Keratinocyte (primary cell): ENCODE measurements around the gene SRGN. TPM values are rescaled to one million over a fixed set of nuclear protein-coding genes. Genes with fewer than 3 reads are reported as not detected.

Experiments
- DNase-seq: peaks from one replicate; pipeline ENCODE4 v3.0.0-alpha.2; 2011; ENCODE audit warnings: low read depth, missing footprints, low spot score
- FAIRE-seq: peaks from 2 replicates; lab custom pipeline; 2011; peaks lifted over from hg19 to GRCh38; lab: Jason Lieb, UNC
- H2AFZ ChIP-seq: 2 replicates; pipeline ENCODE4 v1.6.0; 2012; ENCODE audit warnings: low read length, control low read depth, inconsistent platforms; ENCODE audit not compliant: control insufficient read depth
- H3K27ac ChIP-seq: 2 replicates; pipeline ENCODE4 v1.5.1; 2011; ENCODE audit warnings: low read length; ENCODE audit not compliant: control insufficient read depth, insufficient read depth
- H3K27me3 ChIP-seq: 3 replicates; pipeline ENCODE4 v1.6.0; 2011; ENCODE audit warnings: low read length; ENCODE audit not compliant: control insufficient read depth, insufficient read depth; ENCODE audit errors: extremely low read depth
- H3K36me3 ChIP-seq, 2 experiments: 2 replicates in 1 of 2; 3 replicates in 1 of 2; pipeline ENCODE4 v1.5.1; 2011; ENCODE audit warnings: low read length in 2 of 2, mild to moderate bottlenecking in 1 of 2; ENCODE audit not compliant: control insufficient read depth in 2 of 2, insufficient read depth in 2 of 2; ENCODE audit errors: extremely low read depth in 1 of 2
- H3K4me1 ChIP-seq: 3 replicates; pipeline ENCODE4 v1.5.1; 2011; ENCODE audit warnings: low read length; ENCODE audit not compliant: control insufficient read depth, insufficient read depth; ENCODE audit errors: extremely low read depth
- H3K4me2 ChIP-seq: 3 replicates; pipeline ENCODE4 v1.6.0; 2011; ENCODE audit warnings: low read depth, low read length; ENCODE audit not compliant: control insufficient read depth, insufficient read depth; ENCODE audit errors: extremely low read depth
- H3K4me3 ChIP-seq, 3 experiments: fragments of 200-600 bp in 1 of 3; sonication (generic) in 1 of 3; 2 replicates in 2 of 3; 3 replicates in 1 of 3; pipeline ENCODE4 v1.5.1; 2011 to 2016; ENCODE audit warnings: low read length in 3 of 3, mild to moderate bottlenecking in 3 of 3, control low read depth in 2 of 3, inconsistent platforms in 1 of 3, low read depth in 1 of 3, mixed read lengths in 1 of 3, mixed run types in 1 of 3, moderate library complexity in 1 of 3; ENCODE audit not compliant: control insufficient read depth in 2 of 3, insufficient read depth in 2 of 3; ENCODE audit errors: extremely low read depth in 1 of 3
- H3K79me2 ChIP-seq: 2 replicates; pipeline ENCODE4 v1.6.0; 2012; ENCODE audit warnings: low read length; ENCODE audit not compliant: control insufficient read depth, insufficient read depth
- H3K9ac ChIP-seq: 3 replicates; pipeline ENCODE4 v1.6.0; 2011; ENCODE audit warnings: low read length; ENCODE audit not compliant: control insufficient read depth, insufficient read depth; ENCODE audit errors: extremely low read depth
- H3K9me1 ChIP-seq: 3 replicates; pipeline ENCODE4 v1.6.0; 2011; ENCODE audit warnings: low read length; ENCODE audit not compliant: control insufficient read depth, insufficient read depth; ENCODE audit errors: extremely low read depth
- H3K9me3 ChIP-seq: 2 replicates; pipeline ENCODE4 v1.5.1; 2012; ENCODE audit warnings: low read depth, low read length; ENCODE audit not compliant: control insufficient read depth
- H4K20me1 ChIP-seq: 3 replicates; pipeline ENCODE4 v1.6.0; 2011; ENCODE audit warnings: low read length; ENCODE audit not compliant: control insufficient read depth, insufficient read depth; ENCODE audit errors: extremely low read depth
- CTCF ChIP-seq, 3 experiments: IDR thresholded peaks in 1 of 3; conservative IDR thresholded peaks in 1 of 3; optimal IDR thresholded peaks in 1 of 3; 2 replicates in 2 of 3; 3 replicates in 1 of 3; pipeline versions ENCODE3 to v1.5.1; 2011; ENCODE audit warnings: low read length in 3 of 3, mild to moderate bottlenecking in 3 of 3, moderate library complexity in 2 of 3, control low read depth in 1 of 3, inconsistent platforms in 1 of 3; ENCODE audit not compliant: insufficient read depth in 2 of 3; ENCODE audit errors: extremely low read depth in 1 of 3
- EZH2 ChIP-seq: IDR thresholded peaks from one replicate; pipeline ENCODE4 v1.6.1; 2012; ENCODE audit warnings: inconsistent platforms, mild to moderate bottlenecking, low read length, moderate library complexity
- dilution Hi-C: fragments of 300-500 bp; cut with MboI; formaldehyde crosslinking; loops from one replicate; pipeline ENCODE4 v1.7.0; 2020; ENCODE audit warnings: low sequenced_read_pairs; ENCODE audit not compliant: extremely low pct_ligation_motif_present
- polyA plus RNA-seq, 5 experiments: library from polyadenylated mRNA; depleted of rRNA in 3 of 5; stranded (reverse) in 3 of 5; stranded (forward) in 1 of 5; unstranded in 1 of 5; fragments of >200 nt; gene quantifications; 1 replicate in 1 of 5; 2 replicates in 3 of 5; 3 replicates in 1 of 5; pipeline versions ENCODE4 v1.2.1 to v1.2.3, GENCODE V29; 2011 to 2012; ENCODE audit warnings: missing spikeins in 2 of 5, low read depth in 1 of 5, low replicate concordance in 1 of 5

Gene SRGN
- polyA plus RNA-seq, 1 donor (not counting 4 experiments of a cell fraction or from before 2014, with no cell fraction given): 2.1 TPM

GRCh38 chr10:69088801-69089501 lies 1.0 kb downstream of the SRGN start:
- no peaks in the 10 kb centered on the region for H3K9me3 ChIP-seq
- H3K4me2 ChIP-seq: no peak overlapping the region
- no peaks in the 10 kb centered on the region for H4K20me1 ChIP-seq
- H3K4me3 ChIP-seq: no peak overlapping the region
- no peaks in the 10 kb centered on the region for H3K4me1 ChIP-seq
- no peak for DNase-seq
- no peaks in the 10 kb centered on the region for H3K79me2 ChIP-seq
- FAIRE-seq: no peak
- TF ChIP-seq EZH2 (no peak), CTCF (optimal IDR thresholded peaks at IDR 0.05 in 1 of 3, IDR thresholded peaks at IDR 0.05 in 1 of 3, conservative IDR thresholded peaks at IDR 0.05 in 1 of 3; ENCODE audit: extremely low read depth in 1 of 3, insufficient read depth in 2 of 3, low read length in 3 of 3) (no peak)
- H3K27ac ChIP-seq: no peak overlapping the region
- no peaks in the 10 kb centered on the region for H3K36me3 ChIP-seq
- dilution Hi-C loops: no loop called here
- no peaks in the 10 kb centered on the region for H3K27me3 ChIP-seq
- no peak overlapping the region for H3K9ac ChIP-seq
- no peak overlapping the region for H2AFZ ChIP-seq
- H3K9me1 ChIP-seq: no peaks in the 10 kb centered on the region

- no peaks in the 10 kb centered on the region for H3K27me3 ChIP-seq
- H3K36me3 ChIP-seq: no peaks in the 10 kb centered on the region
- H3K79me2 ChIP-seq: no peaks in the 10 kb centered on the region
- dilution Hi-C loops: no loop called here
- no peak overlapping the region for H2AFZ ChIP-seq
- no peak overlapping the region for H3K4me3 ChIP-seq
- TF ChIP-seq EZH2 (no peak), CTCF (optimal IDR thresholded peaks at IDR 0.05 in 1 of 3, IDR thresholded peaks at IDR 0.05 in 1 of 3, conservative IDR thresholded peaks at IDR 0.05 in 1 of 3; ENCODE audit: extremely low read depth in 1 of 3, insufficient read depth in 2 of 3, low read length in 3 of 3) (no peak)
- H3K9me3 ChIP-seq: no peaks in the 10 kb centered on the region
- no peaks in the 10 kb centered on the region for H4K20me1 ChIP-seq
- DNase-seq (no peak), FAIRE-seq (no peak)
- H3K9me1 ChIP-seq: no peaks in the 10 kb centered on the region
- no peaks in the 10 kb centered on the region for H3K4me1 ChIP-seq
- H3K4me2 ChIP-seq: no peak overlapping the region
- no peak overlapping the region for H3K9ac ChIP-seq
- no peak overlapping the region for H3K27ac ChIP-seq
These were observed 2.0 kb downstream of the SRGN start for GRCh38 chr10:69089638-69090599.
